Spleen (tissue), 11 donors: ENCODE results near the gene ABI3BP. TPM values are rescaled to one million over a fixed set of nuclear protein-coding genes. Genes with fewer than 3 reads are reported as not detected.

Experiments used
- DNase-seq: peaks from one replicate; pipeline ENCODE4 v3.0.0-alpha.2; 2020
- H3K27ac ChIP-seq, 8 donors: fragments of 200-600 bp; sonication (generic) in 7 of 8; 1 replicate in 4 of 8; 2 replicates in 4 of 8; pipeline versions ENCODE4 v1.5.0 to v1.8.0; 2016 to 2021; ENCODE audit warnings: inconsistent platforms in 4 of 8, mild to moderate bottlenecking in 4 of 8, moderate library complexity in 1 of 8
- H3K27me3 ChIP-seq, 7 donors: fragments of 200-600 bp; sonication (generic) in 6 of 7; replicated peaks in 1 of 7; 1 replicate in 4 of 7; 2 replicates in 3 of 7; pipeline versions ENCODE4 v1.5.0 to v1.8.0; 2016 to 2021; ENCODE audit warnings: inconsistent platforms in 3 of 7, mild to moderate bottlenecking in 1 of 7
- H3K36me3 ChIP-seq, 6 donors: fragments of 200-600 bp; sonication (generic) in 5 of 6; 1 replicate in 4 of 6; 2 replicates in 2 of 6; pipeline versions ENCODE4 v1.5.0 to v1.8.0; 2016 to 2021; ENCODE audit warnings: inconsistent platforms in 2 of 6
- H3K4me1 ChIP-seq, 6 donors: fragments of 200-600 bp; sonication (generic) in 5 of 6; 1 replicate in 3 of 6; 2 replicates in 3 of 6; pipeline versions ENCODE4 v1.5.0 to v1.8.0; 2016 to 2021; ENCODE audit warnings: inconsistent platforms in 3 of 6
- H3K4me3 ChIP-seq, 8 donors: fragments of 200-600 bp; sonication (generic) in 7 of 8; 1 replicate in 4 of 8; 2 replicates in 4 of 8; pipeline versions ENCODE4 v1.5.0 to v1.8.0; 2016 to 2021; ENCODE audit warnings: inconsistent platforms in 4 of 8, mild to moderate bottlenecking in 4 of 8, moderate library complexity in 2 of 8
- H3K9me3 ChIP-seq, 8 donors: fragments of 200-600 bp; sonication (generic) in 7 of 8; 1 replicate in 4 of 8; 2 replicates in 4 of 8; pipeline versions ENCODE4 v1.5.0 to v1.8.0; 2016 to 2021; ENCODE audit warnings: inconsistent platforms in 4 of 8
- POLR2A ChIP-seq, 3 donors: fragments of 450-650 bp; IDR thresholded peaks; one replicate each; pipeline ENCODE4 v1.5.1; 2017; ENCODE audit warnings: antibody characterized with exemption in 3 of 3, mild to moderate bottlenecking in 1 of 3
- POLR2AphosphoS5 ChIP-seq, 3 donors: sonication (generic); formaldehyde crosslinking; IDR thresholded peaks; one replicate each; pipeline ENCODE4 v1.5.1; 2017; ENCODE audit warnings: antibody characterized with exemption in 3 of 3
- WGBS, 5 donors: extraction: QIAGEN DNeasy Blood & Tissue Kit in 3 of 5; methylation state at CpG; one replicate each; pipeline versions ENCODE4 v1.1.5 to v1.1.7; 2013 to 2018; 5-methylcytosine and 5-hydroxymethylcytosine counted together
- intact Hi-C: fragments of 100-400 bp; cut with DNase I; formaldehyde crosslinking; loops from one replicate; pipeline ENCODE4 v1.15.0; 2023; ENCODE audit warnings: low total_unique reads
- polyA plus RNA-seq, 3 donors: library from polyadenylated mRNA; stranded (reverse); fragments of 200-250 nt; gene quantifications; one replicate each; pipeline ENCODE4 v1.2.1, GENCODE V29; 2013
- total RNA-seq, 7 donors: library from RNA; depleted of rRNA in 3 of 7; stranded (reverse); fragments of >200 nt in 3 of 7; fragmentation: NEBNext Ultra II Directional in 4 of 7; extraction: Animal tissue kit (Norgen Biotek cat#: 25700) in 4 of 7; gene quantifications; one replicate each; pipeline versions ENCODE4 v1.1.0 to v1.2.1, GENCODE V29; 2016 to 2021
- TF ChIP-seq, protein P1 (sequence below), 11 experiments: fragments of 200-600 bp in 7 of 11; fragments of 450-650 bp in 4 of 11; sonication (generic) in 4 of 11; IDR thresholded peaks in 8 of 11; conservative IDR thresholded peaks in 3 of 11; 1 replicate in 7 of 11; 2 replicates in 4 of 11; pipeline versions ENCODE4 v1.4.0 to v1.8.0; 2016 to 2021; ENCODE audit warnings: antibody characterized with exemption in 11 of 11, inconsistent platforms in 4 of 11, mild to moderate bottlenecking in 1 of 11
- donor health status: healthy with polysubstance abuse.
- donor health status: DM: no; HTN: no; CAD: no; lungs with moderate emphysema.
- donor health status: DM: no; HTN: no; CAD: no.
- donor health status: Bipolar disorder and iron deficiency.
- donor health status: healthy.
- donor health status: DM: no; HTN: no; CAD: no.
- donor health status: DM: yes; HTN: yes; CAD: no.

The ABI3BP gene
- total and polyA plus RNA-seq, 10 donors, result 4.2 to 29.9 (median 16.3) TPM

DNA sequence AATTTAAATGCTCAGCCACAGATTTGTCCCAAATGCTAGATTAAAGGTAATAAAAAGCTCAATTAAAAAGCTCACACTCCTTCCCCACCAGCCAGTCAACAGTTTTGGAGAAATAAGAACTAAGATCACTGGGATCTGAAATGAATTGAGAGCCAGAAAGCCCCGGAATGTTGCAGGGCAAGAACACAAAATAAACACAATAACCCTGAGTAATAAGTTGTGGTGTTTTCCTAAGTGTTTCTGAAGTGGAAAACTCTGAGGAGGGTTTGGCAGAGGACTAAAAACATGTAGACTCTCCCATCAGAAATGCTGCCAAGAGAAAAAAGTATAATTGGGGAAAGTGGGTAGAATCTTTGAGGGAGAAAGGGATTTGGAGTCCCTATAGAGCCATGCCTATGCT, 127.8 kb downstream of the ABI3BP start:
- 46 to 73% (median 64%) methylated on average over 1 of the region's 1 CpG for WGBS, 5 donors
- no peaks in the 10 kb centered on the region for H3K9me3 ChIP-seq
- no peaks in the 10 kb centered on the region for H3K36me3 ChIP-seq
- H3K27ac ChIP-seq, result no peak overlapping the region
- H3K4me3 ChIP-seq, result no peak overlapping the region
- no peak for DNase-seq
- H3K4me1 ChIP-seq, result no peaks in the 10 kb centered on the region
- TF ChIP-seq POLR2AphosphoS5 (IDR thresholded peaks at IDR 0.05), result no peak
- TF ChIP-seq, protein P1, sequence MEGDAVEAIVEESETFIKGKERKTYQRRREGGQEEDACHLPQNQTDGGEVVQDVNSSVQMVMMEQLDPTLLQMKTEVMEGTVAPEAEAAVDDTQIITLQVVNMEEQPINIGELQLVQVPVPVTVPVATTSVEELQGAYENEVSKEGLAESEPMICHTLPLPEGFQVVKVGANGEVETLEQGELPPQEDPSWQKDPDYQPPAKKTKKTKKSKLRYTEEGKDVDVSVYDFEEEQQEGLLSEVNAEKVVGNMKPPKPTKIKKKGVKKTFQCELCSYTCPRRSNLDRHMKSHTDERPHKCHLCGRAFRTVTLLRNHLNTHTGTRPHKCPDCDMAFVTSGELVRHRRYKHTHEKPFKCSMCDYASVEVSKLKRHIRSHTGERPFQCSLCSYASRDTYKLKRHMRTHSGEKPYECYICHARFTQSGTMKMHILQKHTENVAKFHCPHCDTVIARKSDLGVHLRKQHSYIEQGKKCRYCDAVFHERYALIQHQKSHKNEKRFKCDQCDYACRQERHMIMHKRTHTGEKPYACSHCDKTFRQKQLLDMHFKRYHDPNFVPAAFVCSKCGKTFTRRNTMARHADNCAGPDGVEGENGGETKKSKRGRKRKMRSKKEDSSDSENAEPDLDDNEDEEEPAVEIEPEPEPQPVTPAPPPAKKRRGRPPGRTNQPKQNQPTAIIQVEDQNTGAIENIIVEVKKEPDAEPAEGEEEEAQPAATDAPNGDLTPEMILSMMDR (IDR thresholded peaks at IDR 0.05 in 8 of 11, conservative IDR thresholded peaks at IDR 0.05 in 3 of 11), result no peak
- TF ChIP-seq POLR2A (IDR thresholded peaks at IDR 0.05), result no peak
- intact Hi-C loops, result no loop called here
- H3K27me3 ChIP-seq, result peaks cover 0 to 3% (median 0%) of the 10 kb centered on the region in 7 donors

DNA sequence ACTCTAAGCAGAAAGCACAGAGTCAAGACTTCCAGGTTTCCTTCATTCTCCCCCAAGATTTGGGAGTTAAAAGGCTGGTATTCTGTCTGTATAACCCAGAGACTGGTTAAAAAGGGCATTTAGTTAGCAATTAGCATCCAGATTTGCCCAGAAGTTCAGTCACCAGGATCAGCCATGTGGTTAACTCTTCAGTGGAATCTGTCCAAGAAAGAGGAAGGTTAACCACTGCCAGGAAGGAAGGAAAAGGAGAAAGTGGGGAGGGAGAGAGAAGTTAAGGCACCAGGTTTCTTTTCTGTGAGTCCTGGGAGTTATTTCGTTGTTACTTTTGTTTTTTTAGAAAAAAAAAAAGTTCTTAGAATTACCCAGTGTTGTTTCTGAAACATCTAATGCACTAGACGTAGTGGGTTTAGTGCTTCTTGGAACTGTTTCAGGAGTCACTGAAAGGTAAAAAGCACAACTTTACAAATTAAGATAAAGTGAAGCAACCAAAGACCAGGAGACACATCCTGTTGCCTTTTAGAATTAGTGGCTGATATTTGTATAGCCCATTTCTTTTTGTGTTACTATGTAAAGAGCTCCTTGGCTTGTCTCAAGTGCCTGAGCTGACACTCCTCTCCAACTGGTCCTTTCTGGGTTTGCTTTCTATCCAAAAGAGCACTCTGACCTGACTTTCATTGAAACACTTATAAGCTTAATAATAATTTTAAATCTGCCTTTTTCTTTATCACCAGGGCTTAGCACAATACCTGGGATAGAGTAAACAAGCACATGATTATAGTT, 128.6 kb downstream of the ABI3BP start:
- H3K27ac ChIP-seq, result no peak overlapping the region
- WGBS, 5 donors, result 21 to 40% (median 24%) methylated on average over 2 of the region's 2 CpGs
- H3K36me3 ChIP-seq, result no peaks in the 10 kb centered on the region
- intact Hi-C loops, result no loop called here
- no peaks in the 10 kb centered on the region for H3K9me3 ChIP-seq
- no peaks in the 10 kb centered on the region for H3K4me1 ChIP-seq
- H3K27me3 ChIP-seq, result peaks cover 0 to 3% (median 0%) of the 10 kb centered on the region in 7 donors
- TF ChIP-seq, protein P1 (IDR thresholded peaks at IDR 0.05 in 8 of 11, conservative IDR thresholded peaks at IDR 0.05 in 3 of 11), result no peak
- no peak for TF ChIP-seq POLR2AphosphoS5 (IDR thresholded peaks at IDR 0.05)
- TF ChIP-seq POLR2A (IDR thresholded peaks at IDR 0.05), result no peak
- no peak for DNase-seq
- no peak overlapping the region for H3K4me3 ChIP-seq

DNA sequence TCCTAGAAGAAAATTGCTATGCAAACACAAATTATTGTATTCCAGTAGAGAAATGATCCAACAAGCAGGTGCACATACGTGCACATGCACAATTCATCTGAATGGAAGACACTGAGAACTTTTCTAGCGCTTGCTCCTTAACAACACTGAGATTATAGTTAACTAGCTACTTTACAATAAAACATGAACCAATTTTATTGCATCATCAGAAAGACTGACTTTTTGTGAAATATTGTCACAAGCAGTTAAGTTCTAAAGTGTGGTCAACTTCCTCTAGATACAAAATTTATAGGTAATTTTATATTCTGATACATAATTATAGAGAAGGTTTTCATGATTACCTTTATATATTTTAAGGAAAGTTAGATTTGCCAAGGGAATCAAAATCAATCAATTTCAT, 135.4 kb downstream of the ABI3BP start:
- WGBS, 5 donors, result 83 to 94% (median 92%) methylated on average over 2 of the region's 2 CpGs
- no peak overlapping the region for H3K4me3 ChIP-seq
- DNase-seq, result no peak
- intact Hi-C loops, result no loop called here
- no peak overlapping the region for H3K27ac ChIP-seq
- no peak for TF ChIP-seq POLR2A (IDR thresholded peaks at IDR 0.05)
- TF ChIP-seq POLR2AphosphoS5 (IDR thresholded peaks at IDR 0.05), result no peak
- TF ChIP-seq, protein P1 (IDR thresholded peaks at IDR 0.05 in 8 of 11, conservative IDR thresholded peaks at IDR 0.05 in 3 of 11), result no peak
- H3K36me3 ChIP-seq, result no peaks in the 10 kb centered on the region
- H3K27me3 ChIP-seq, result no peaks in the 10 kb centered on the region
- H3K4me1 ChIP-seq, result no peaks in the 10 kb centered on the region
- H3K9me3 ChIP-seq, result no peaks in the 10 kb centered on the region

DNA sequence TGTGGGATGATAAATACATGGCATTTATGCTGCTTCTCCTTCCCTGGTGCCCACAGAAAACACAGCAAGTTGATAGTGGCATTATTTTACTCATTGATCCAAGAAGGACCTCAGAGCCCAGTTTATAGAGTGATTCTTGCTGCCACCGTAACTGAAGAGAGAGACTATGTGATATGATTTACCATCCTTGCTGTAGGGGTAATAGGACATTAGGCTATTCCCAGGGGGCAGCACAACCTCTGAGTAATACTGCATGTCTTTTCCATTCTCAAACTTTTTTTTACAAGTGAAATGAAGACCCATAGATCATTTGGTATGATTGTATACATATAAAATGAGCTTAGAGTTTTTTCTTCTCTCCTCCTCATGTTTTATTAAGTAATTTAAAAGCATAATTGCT, 136.4 kb downstream of the ABI3BP start:
- no peaks in the 10 kb centered on the region for H3K4me1 ChIP-seq
- 90 to 100% (median 93%) methylated on average over 1 of the region's 1 CpG for WGBS, 5 donors

More for the DNA sequence above, 136.4 kb downstream of the ABI3BP start:
- intact Hi-C loops, result no loop called here
- Histone ChIP-seq H3K36me3 (no peaks in the 10 kb centered on the region), H3K9me3 (no peaks in the 10 kb centered on the region), H3K27ac (no peak overlapping the region), H3K4me3 (no peak overlapping the region), H3K27me3 (no peaks in the 10 kb centered on the region)
- TF ChIP-seq POLR2A (IDR thresholded peaks at IDR 0.05) (no peak), POLR2AphosphoS5 (IDR thresholded peaks at IDR 0.05) (no peak)
- TF ChIP-seq, protein P1 (IDR thresholded peaks at IDR 0.05 in 8 of 11, conservative IDR thresholded peaks at IDR 0.05 in 3 of 11), result no peak
- no peak for DNase-seq
